Femur (tissue), 1 donor: Measurements from ENCODE around the gene BANK1.
"Not testable (repeated sequence)": the region's sequence is repeated elsewhere in the genome, so short reads cannot be mapped to it uniquely, and the experiment has no call there.

ENCODE experiments used
- DNase-seq: peaks from one replicate; pipeline ENCODE4 v3.0.0-alpha.2; 2017

The BANK1 gene

GRCh38 chr4:101824500-101824899 lies 34.0 kb downstream of the BANK1 start:
- DNase-seq, result no peak

GRCh38 chr4:101825953-101826352 lies 35.4 kb downstream of the BANK1 start:
- no peak for DNase-seq

- no peak for DNase-seq
Measured at GRCh38 chr4:101831816-101832215, 41.3 kb downstream of the BANK1 start.

- DNase-seq, result no peak
Measured at GRCh38 chr4:101833480-101833879, 43.0 kb downstream of the BANK1 start.

GRCh38 chr4:101835121-101835904 lies 44.8 kb downstream of the BANK1 start:
- DNase-seq, result peak; percentile 19

- no peak for DNase-seq
Measured at GRCh38 chr4:101843054-101843453, 52.5 kb downstream of the BANK1 start.

GRCh38 chr4:101846550-101846949 lies 56.0 kb downstream of the BANK1 start:
- no peak for DNase-seq

GRCh38 chr4:101850698-101851097 lies 60.2 kb downstream of the BANK1 start:
- no peak for DNase-seq

- no peak for DNase-seq
Measured at GRCh38 chr4:101851672-101852071, 61.1 kb downstream of the BANK1 start.

- DNase-seq, result no peak
Measured at GRCh38 chr4:101853028-101853427, 62.5 kb downstream of the BANK1 start.

GRCh38 chr4:101853691-101854090 lies 63.2 kb downstream of the BANK1 start:
- no peak for DNase-seq

- DNase-seq, result no peak
Measured at GRCh38 chr4:101855239-101855638, 64.7 kb downstream of the BANK1 start.

- no peak for DNase-seq
Measured at GRCh38 chr4:101856149-101856548, 65.6 kb downstream of the BANK1 start.

GRCh38 chr4:101857176-101857575 lies 66.6 kb downstream of the BANK1 start:
- DNase-seq, result no peak

- no peak for DNase-seq
Measured at GRCh38 chr4:101858641-101859040, 68.1 kb downstream of the BANK1 start.

- no peak for DNase-seq
Measured at GRCh38 chr4:101862595-101862994, 72.1 kb downstream of the BANK1 start.

- no peak for DNase-seq
Measured at GRCh38 chr4:101864660-101865059, 74.1 kb downstream of the BANK1 start.

- DNase-seq, result no peak
Measured at GRCh38 chr4:101865501-101866062, 75.1 kb downstream of the BANK1 start.

GRCh38 chr4:101870874-101871273 lies 80.3 kb downstream of the BANK1 start:
- no peak for DNase-seq

GRCh38 chr4:101871962-101872676 lies 81.6 kb downstream of the BANK1 start:
- no peak for DNase-seq

- no peak for DNase-seq
Measured at GRCh38 chr4:101885574-101885973, 95.0 kb downstream of the BANK1 start.

GRCh38 chr4:101886826-101887225 lies 96.3 kb downstream of the BANK1 start:
- no peak for DNase-seq

GRCh38 chr4:101888472-101888871 lies 97.9 kb downstream of the BANK1 start:
- DNase-seq, result no peak

- DNase-seq, result not testable (repeated sequence)
Measured at GRCh38 chr4:101905527-101905926, 115.0 kb downstream of the BANK1 start.
